Activated naive CD8-positive, alpha-beta T cell treated with anti-CD3 and anti-CD28 coated beads, Interleukin-2, amount 10 ng/mL, durations not matched to agents 7 days and 5 days (primary cell): ENCODE measurements around the gene AHCY. TPM values are rescaled to one million over a fixed set of nuclear protein-coding genes. Genes with fewer than 3 reads are reported as not detected.

ENCODE experiments used
- ATAC-seq: fragments of 150-1000 bp; cut with Tn5 transposase; one replicate; pipeline ENCODE4 v1.10.0; 2021; ENCODE audit warnings: low read depth, moderate library complexity
- POLR2A ChIA-PET: fragments of 350-600 bp; sonication (Branson Sonifier 250); formaldehyde crosslinking; loops from one replicate; lab custom pipeline; 2021; ENCODE audit warnings: antibody characterized with exemption; lab: Charles Lee
- DNase-seq: peaks from one replicate; pipeline ENCODE4 v3.0.0; 2021
- H3K27ac Mint-ChIP-seq: one replicate; pipeline ENCODE4 v1.8.0; 2022; ENCODE audit warnings: mild to moderate bottlenecking, mixed read lengths
- H3K27me3 Mint-ChIP-seq: one replicate; pipeline ENCODE4 v1.8.0; 2022; ENCODE audit warnings: mild to moderate bottlenecking, moderate library complexity, mixed read lengths
- H3K36me3 Mint-ChIP-seq: one replicate; pipeline ENCODE4 v1.8.0; 2021; ENCODE audit warnings: mild to moderate bottlenecking, mixed read lengths
- H3K4me1 Mint-ChIP-seq: one replicate; pipeline ENCODE4 v1.8.0; 2021; ENCODE audit warnings: mixed read lengths
- H3K4me3 Mint-ChIP-seq: one replicate; pipeline ENCODE4 v1.8.0; 2022; ENCODE audit warnings: mild to moderate bottlenecking, moderate library complexity, mixed read lengths
- H3K9me3 Mint-ChIP-seq: one replicate; pipeline ENCODE4 v1.8.0; 2021; ENCODE audit warnings: mixed read lengths
- total RNA-seq, 2 experiments: library from RNA; stranded (reverse); gene quantifications; one replicate each; pipeline ENCODE4 v1.2.3, GENCODE V29; 2021

AHCY gene
- total RNA-seq, 2 experiments from 2014 or later = 51.8 to 55.0 TPM

DNA sequence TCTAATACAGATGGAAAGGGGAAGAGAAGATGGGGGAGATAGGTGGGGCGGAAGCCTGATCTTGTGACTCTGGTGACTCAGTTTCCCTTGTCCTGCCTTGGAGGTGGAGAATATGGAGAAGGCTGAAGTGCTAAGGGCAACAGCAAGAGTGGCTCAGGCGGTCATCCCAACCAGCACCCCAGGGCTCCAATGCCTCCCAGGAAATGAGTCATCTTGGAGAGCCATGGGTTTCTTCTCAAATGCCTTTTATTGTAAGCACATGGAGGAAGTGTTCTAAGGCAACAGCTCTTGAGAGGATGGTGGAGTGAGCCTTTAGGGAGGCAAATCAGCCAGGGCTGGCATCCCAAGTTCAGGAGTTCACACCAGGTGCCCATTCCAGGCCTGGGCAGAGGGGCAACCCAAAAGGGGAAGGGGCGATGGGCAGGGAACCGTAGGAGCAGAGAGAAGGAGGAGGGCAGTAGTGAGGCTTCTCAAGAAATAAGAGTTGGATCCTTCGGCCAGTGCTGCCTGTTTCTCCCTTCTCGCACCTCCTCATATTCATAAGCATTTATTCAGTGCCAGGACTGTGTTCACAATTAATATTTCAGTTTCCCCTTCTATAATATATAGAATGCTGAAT lies 13.2 kb upstream of the AHCY start:
- Mint-ChIP-seq H3K36me3 (no peaks in the 10 kb centered on the region), H3K27ac (no peak overlapping the region), H3K4me1 (peaks cover 7% of the 10 kb centered on the region), H3K4me3 (no peak overlapping the region), H3K9me3 (no peaks in the 10 kb centered on the region), H3K27me3 (peaks cover 29% of the 10 kb centered on the region)
- ATAC-seq (no peak), DNase-seq (no peak)
- POLR2A ChIA-PET = no interaction called here

GRCh38 chr20:34315236-34315635 lies 12.1 kb upstream of the AHCY start:
- H3K4me1 Mint-ChIP-seq = peaks cover 7% of the 10 kb centered on the region
- no peaks in the 10 kb centered on the region for H3K9me3 Mint-ChIP-seq
- H3K36me3 Mint-ChIP-seq = no peaks in the 10 kb centered on the region
- ATAC-seq (no peak), DNase-seq (no peak)
- POLR2A ChIA-PET = no interaction called here
- H3K27ac Mint-ChIP-seq = no peak overlapping the region
- peaks cover 35% of the 10 kb centered on the region for H3K27me3 Mint-ChIP-seq
- H3K4me3 Mint-ChIP-seq = no peak overlapping the region

GRCh38 chr20:34312544-34313217 lies 9.5 kb upstream of the AHCY start:
- H3K4me3 Mint-ChIP-seq = peak overlapping the region; percentile 43
- no peak overlapping the region for H3K27ac Mint-ChIP-seq
- peaks cover 7% of the 10 kb centered on the region for H3K4me1 Mint-ChIP-seq
- H3K9me3 Mint-ChIP-seq = no peaks in the 10 kb centered on the region
- DNase-seq (peak; percentile 86), ATAC-seq (peak; percentile 98)
- POLR2A ChIA-PET = interaction anchor here (0.5 to 1.3 kb wide), 9 partner anchors 10 to 391 kb away, joined by 3 to 7 read pairs (median 4); partner anchors contain the start of genes AHCY and ITCH
- peaks cover 44% of the 10 kb centered on the region for H3K27me3 Mint-ChIP-seq
- no peaks in the 10 kb centered on the region for H3K36me3 Mint-ChIP-seq

DNA sequence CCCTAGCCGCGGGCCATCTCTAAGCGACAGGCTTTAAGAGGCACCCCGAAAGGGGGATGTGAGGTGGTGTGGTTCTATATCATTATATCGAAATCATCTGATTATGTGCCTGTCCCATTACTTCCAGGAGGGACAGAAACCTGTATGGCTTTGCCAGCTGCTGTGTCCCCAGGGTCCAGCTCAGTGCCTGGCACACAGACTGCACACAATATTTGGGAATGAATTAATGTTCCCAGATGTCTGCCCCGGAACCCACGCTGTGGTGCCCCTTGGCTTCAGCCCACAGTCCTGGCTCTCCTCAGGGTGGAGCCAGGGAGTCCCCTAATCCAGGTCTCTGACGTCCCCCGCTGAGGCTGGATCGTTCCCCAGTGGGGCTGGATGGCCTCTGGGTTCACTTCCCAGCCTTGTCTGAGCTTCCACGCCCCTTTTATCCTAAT lies 8.9 kb upstream of the AHCY start:
- ATAC-seq (no peak), DNase-seq (no peak)
- H3K4me1 Mint-ChIP-seq = peaks cover 7% of the 10 kb centered on the region
- H3K27ac Mint-ChIP-seq = no peak overlapping the region
- H3K4me3 Mint-ChIP-seq = peak overlapping the region; percentile 53
- H3K27me3 Mint-ChIP-seq = peaks cover 44% of the 10 kb centered on the region
- H3K9me3 Mint-ChIP-seq = no peaks in the 10 kb centered on the region
- POLR2A ChIA-PET = interaction anchor here (0.5 to 1.3 kb wide), 8 partner anchors 9 to 391 kb away, joined by 3 to 7 read pairs (median 4); partner anchors contain the start of genes AHCY and ITCH
- H3K36me3 Mint-ChIP-seq = no peaks in the 10 kb centered on the region

- ATAC-seq (no peak), DNase-seq (peak; percentile 39)
- peak overlapping the region; percentile 53 for H3K4me3 Mint-ChIP-seq
- POLR2A ChIA-PET = interaction anchor here (0.9 kb wide), 1 partner anchor 205 kb away, joined by 3 read pairs; the partner anchor contains the start of gene DYNLRB1
- peaks cover 7% of the 10 kb centered on the region for H3K4me1 Mint-ChIP-seq
- no peaks in the 10 kb centered on the region for H3K9me3 Mint-ChIP-seq
- no peak overlapping the region for H3K27ac Mint-ChIP-seq
- H3K36me3 Mint-ChIP-seq = no peaks in the 10 kb centered on the region
- peaks cover 44% of the 10 kb centered on the region for H3K27me3 Mint-ChIP-seq
Observed at GRCh38 chr20:34311118-34312023, 8.2 kb upstream of the AHCY start.

DNA sequence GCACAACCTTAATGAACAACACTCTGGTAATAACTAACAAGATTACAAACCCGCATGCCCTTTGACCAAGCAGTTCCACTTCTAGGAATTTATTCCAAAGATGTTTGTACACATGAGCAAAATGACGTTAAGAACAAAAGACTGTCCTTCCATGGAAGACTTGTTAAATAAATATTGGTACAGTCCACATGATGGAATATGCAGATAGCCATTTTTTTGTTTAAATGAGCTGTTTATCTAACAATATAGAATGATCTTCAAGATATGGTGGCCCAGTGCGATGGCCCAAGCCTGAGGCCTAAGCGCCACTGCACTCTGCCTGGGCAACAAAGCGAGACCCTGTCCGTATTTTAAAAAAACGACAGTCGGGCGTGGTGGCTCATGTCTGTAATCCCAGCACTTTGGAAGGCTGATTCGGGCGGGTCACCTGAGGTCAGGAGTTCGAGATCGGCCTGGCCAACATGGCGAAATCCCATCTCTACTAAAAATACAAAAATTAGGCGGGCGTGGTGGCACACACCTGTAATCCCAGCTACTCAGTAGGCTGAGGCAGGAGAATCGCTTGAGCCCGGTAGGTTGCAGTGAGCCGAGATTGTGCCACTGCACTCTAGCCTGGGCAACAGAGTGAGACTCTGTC lies 7.4 kb upstream of the AHCY start:
- no peak overlapping the region for H3K4me3 Mint-ChIP-seq
- peaks cover 7% of the 10 kb centered on the region for H3K4me1 Mint-ChIP-seq
- ATAC-seq = no peak
- DNase-seq = no peak
- H3K27me3 Mint-ChIP-seq = peaks cover 44% of the 10 kb centered on the region
- H3K36me3 Mint-ChIP-seq = no peaks in the 10 kb centered on the region
- POLR2A ChIA-PET = interaction anchor here (0.9 kb wide), 1 partner anchor 206 kb away, joined by 3 read pairs; the partner anchor contains the start of gene DYNLRB1
- no peaks in the 10 kb centered on the region for H3K9me3 Mint-ChIP-seq
- no peak overlapping the region for H3K27ac Mint-ChIP-seq

DNA sequence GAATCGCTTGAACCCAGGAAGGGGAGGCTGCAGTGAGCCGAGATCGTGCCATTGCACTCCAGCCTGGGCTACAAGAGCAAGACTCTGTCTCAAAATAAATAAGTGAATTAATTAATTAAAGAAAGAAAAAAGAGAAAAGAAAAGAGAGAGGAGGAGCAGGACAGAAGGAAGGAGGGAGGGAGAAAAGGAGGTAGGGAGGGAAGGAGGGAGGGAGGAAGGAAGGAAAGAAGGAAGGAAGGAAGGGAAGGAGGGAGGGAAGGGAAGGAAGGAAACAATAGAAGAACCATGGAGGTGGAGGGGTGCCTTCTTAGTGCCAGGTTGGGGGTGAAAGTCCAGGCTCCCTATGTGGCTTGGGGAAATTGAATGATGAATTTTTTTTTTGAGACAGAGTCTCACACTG lies 6.5 kb upstream of the AHCY start:
- H3K9me3 Mint-ChIP-seq = no peaks in the 10 kb centered on the region
- no peak for DNase-seq
- ATAC-seq = no peak
- no peaks in the 10 kb centered on the region for H3K36me3 Mint-ChIP-seq
- H3K27ac Mint-ChIP-seq = no peak overlapping the region
- no peak overlapping the region for H3K4me3 Mint-ChIP-seq
- POLR2A ChIA-PET = no interaction called here
- H3K27me3 Mint-ChIP-seq = peaks cover 45% of the 10 kb centered on the region
- H3K4me1 Mint-ChIP-seq = peaks cover 7% of the 10 kb centered on the region

GRCh38 chr20:34305333-34306230 lies 2.4 kb upstream of the AHCY start:
- peaks cover 27% of the 10 kb centered on the region for H3K27me3 Mint-ChIP-seq
- H3K9me3 Mint-ChIP-seq = no peaks in the 10 kb centered on the region
- DNase-seq = no peak
- no peak overlapping the region for H3K27ac Mint-ChIP-seq
- no peaks in the 10 kb centered on the region for H3K36me3 Mint-ChIP-seq
- POLR2A ChIA-PET = interaction anchor here (0.6 kb wide), 2 partner anchors 11 to 21 kb away, joined by 3 read pairs; no protein-coding TSS in a partner anchor
- peaks cover 20% of the 10 kb centered on the region for H3K4me1 Mint-ChIP-seq
- ATAC-seq = no peak
- H3K4me3 Mint-ChIP-seq = no peak overlapping the region

DNA sequence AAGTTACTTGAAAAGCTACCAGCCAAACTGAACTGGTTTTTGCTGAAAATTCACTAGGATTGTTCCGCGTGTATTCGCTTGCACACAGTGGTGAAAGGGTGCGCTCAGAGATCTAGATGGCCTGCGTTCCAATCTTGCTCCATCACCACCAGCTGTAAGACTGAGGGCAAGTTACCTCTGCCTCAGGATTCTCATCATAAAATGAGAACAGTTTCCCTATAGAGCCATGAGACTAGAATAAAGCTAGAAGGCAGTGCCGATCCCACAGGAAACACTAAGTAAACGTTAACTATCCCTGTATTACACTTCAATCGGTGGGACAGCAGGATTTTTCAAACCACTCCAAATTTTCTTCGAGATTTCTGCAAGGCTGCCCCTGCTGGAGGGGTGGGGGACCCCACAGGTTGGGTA lies 838 bp downstream of the AHCY start:
- ATAC-seq (no peak), DNase-seq (no peak)
- peaks cover 21% of the 10 kb centered on the region for H3K4me1 Mint-ChIP-seq
- H3K9me3 Mint-ChIP-seq = no peaks in the 10 kb centered on the region
- peak overlapping the region; percentile 90 for H3K4me3 Mint-ChIP-seq
- H3K36me3 Mint-ChIP-seq = no peaks in the 10 kb centered on the region
- POLR2A ChIA-PET = interaction anchor here (1.2 to 2.6 kb wide), 5 partner anchors 10 to 214 kb away, joined by 3 to 16 read pairs (median 6); partner anchors contain the start of genes DYNLRB1 and ITCH
- H3K27me3 Mint-ChIP-seq = peaks cover 5% of the 10 kb centered on the region
- peak overlapping the region; percentile 83 for H3K27ac Mint-ChIP-seq

DNA sequence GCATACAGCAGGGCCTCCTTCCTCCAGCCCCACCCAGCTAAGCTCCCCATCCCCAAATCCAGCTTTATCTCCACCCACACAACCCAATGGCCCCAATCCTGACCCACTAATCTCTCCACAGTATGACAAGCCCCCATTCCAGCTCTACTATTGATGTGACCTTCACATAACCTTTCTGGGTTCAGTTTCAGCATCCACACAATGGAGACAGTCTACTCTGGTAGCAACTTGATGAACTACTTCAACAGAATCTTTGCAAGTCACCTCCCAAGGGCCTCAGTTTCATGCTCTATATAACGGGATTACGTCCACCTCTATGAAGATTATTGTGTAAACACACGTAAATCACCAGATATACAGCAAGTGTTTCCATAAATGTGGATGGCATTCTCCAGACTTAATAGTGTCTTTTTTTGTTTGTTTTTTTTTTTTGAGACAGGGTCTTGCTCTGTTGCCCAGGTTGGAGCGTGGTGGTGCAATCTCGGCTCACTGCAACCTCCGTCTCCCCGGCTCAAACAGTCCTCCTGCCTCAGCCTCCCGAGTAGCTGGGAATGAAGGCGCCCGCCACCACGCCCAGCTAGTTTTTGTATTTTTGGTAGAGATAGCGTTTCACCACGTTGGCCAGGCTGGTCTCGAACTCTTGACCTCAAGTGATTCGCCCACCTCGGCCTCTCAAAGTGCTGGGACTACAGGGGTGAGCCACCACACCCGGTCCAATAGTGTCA lies 1.4 kb downstream of the AHCY start:
- Mint-ChIP-seq H3K9me3 (no peaks in the 10 kb centered on the region), H3K27ac (peak overlapping the region; percentile 83), H3K4me3 (peak overlapping the region; percentile 90), H3K27me3 (peaks cover 5% of the 10 kb centered on the region), H3K36me3 (no peaks in the 10 kb centered on the region), H3K4me1 (peaks cover 23% of the 10 kb centered on the region)
- no peak for ATAC-seq
- no peak for DNase-seq
- POLR2A ChIA-PET = interaction anchor here (1.5 to 2.6 kb wide), 3 partner anchors 61 to 214 kb away, joined by 4 to 16 read pairs (median 6); partner anchors contain the start of genes DYNLRB1 and ITCH

DNA sequence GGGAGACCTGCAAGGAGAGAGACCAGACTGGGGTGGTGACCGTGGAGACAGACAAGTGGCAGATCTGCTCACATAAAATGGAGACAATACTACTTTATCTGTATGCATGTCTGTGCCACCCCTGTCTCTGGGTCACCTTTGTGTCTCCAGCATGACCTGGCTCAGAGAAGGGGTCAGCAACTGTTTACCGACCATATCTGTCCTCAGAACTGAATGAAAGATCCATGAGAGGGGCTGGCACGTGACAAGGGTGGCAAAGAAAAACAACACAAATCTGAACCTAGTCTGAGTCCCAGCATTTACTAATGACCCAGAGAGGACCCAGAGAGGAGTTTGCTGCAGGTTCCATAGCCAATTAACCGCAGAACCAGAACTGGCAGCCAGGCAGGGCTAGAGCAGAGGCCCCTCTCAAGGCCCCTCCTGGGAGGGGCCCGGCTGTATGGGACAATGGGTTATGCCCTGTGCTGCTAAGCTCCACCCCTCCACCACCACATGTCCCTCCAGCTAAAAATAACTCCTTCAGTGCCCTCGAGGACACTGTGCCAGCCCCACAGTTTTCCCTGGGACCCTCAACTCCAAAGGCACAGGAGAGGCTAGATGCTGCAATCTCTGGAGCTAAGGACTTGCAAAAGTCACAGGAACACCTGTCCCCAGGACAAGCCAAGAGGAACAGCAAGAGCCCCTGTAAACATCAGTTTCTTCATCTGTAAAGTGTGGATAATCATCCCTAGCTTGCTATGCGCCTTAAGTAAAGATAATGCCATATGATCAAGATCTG lies 2.2 kb downstream of the AHCY start:
- DNase-seq (no peak), ATAC-seq (no peak)
- Mint-ChIP-seq H3K4me3 (peak overlapping the region; percentile 90), H3K27ac (peak overlapping the region; percentile 45), H3K27me3 (peaks cover 2% of the 10 kb centered on the region), H3K9me3 (no peaks in the 10 kb centered on the region), H3K4me1 (peaks cover 23% of the 10 kb centered on the region), H3K36me3 (no peaks in the 10 kb centered on the region)
- POLR2A ChIA-PET = interaction anchor here (2.6 kb wide), 1 partner anchor 215 kb away, joined by 16 read pairs; the partner anchor contains the start of gene DYNLRB1
